Stimulated activated CD8-positive, alpha-beta memory T cell treated with anti-CD3 and anti-CD28 coated beads, Interleukin-15, amount 100 ng/mL, for 48 hours (primary cell): ENCODE measurements around the gene RANBP9.

Source experiments
- DNase-seq, 2 donors: peaks; one replicate each; pipeline ENCODE4 v3.0.0-alpha.2; 2020; ENCODE audit warnings: low read depth in 2 of 2

The RANBP9 gene

DNA sequence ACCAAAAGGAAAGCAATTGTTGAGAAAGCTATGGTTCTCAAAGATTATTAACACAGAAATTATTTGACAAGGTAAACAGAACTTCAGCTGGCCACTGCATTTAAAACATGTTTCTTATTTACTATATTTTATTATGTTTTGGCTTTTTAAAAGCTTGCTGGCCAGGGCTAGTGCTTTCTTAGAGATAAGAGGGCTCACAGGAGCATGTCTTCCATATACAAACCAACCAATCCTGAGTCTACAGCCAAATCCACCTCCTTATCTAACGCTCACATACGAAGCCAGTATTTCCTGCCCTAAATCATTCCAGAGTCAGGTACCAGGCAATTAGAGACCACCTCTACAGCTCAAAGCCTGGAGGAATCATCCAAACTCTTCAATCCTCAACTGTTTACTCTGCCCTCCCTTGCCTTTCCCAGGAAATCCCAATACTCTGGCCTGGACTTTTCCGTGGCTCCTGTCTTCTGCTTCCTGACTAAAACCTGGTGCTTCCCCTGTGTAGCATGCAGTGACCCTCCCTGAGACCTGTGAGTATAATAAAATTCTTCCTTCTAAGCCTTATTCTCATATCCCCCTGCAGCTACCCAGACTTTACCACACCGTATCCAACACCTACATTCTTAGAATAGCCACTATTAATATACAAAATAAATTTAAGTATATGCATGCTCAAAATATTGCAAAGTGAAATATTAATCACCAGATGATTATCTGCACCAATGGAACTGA lies 33.2 kb downstream of the RANBP9 start:
- DNase-seq: no peak

GRCh38 chr6:13677878-13678254 lies 33.8 kb downstream of the RANBP9 start:
- DNase-seq: no peak

DNA sequence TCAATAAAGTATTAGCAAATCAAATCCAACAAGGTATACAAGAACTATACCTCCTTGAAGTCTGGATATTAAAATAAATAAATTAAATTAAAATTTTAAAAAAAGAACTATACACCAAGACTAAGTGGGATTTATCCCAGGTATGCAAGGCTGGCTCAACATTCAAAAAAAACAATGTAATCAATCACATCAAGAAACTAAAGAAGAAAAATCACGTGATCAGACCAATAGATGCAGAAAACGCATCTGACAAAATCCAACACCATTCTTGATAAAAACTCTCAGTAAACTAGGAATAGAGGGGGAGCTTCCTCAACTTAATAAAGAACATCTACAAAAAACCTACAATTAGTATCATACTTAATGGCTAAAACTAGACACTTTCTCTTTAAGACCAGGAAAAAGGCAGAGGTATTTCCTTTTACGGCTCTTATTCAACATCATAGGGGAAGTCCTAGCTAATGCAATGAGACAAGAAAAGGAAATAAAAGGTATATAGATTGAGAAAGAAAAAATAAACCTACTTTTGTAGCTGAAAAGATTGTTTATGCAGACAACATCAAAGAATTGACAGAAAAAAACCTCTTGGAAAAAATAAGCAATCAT lies 35.0 kb downstream of the RANBP9 start:
- no peak for DNase-seq

GRCh38 chr6:13674533-13675190 lies 37.0 kb downstream of the RANBP9 start:
- DNase-seq: no peak

GRCh38 chr6:13673825-13674444 lies 37.7 kb downstream of the RANBP9 start:
- DNase-seq: no peak

GRCh38 chr6:13673368-13673767 lies 38.3 kb downstream of the RANBP9 start:
- DNase-seq: no peak

DNA sequence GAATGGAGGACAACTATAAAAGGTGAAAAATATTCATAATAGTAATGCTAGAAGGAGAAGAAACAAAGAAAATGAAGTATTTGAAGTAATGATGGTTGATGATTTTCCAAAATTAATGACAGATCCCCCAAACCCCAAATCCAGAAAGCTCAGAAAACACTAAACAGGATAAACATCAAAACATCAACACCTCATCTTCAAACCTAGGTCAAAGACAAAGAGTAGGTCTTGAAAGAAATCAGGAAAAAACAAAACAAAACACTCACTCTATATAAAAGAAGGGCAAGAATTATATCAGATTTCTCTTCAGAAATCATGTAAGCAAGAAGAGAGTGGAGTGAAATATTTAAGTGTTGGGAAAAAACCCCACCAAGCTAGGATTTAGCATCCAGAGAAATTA lies 38.7 kb downstream of the RANBP9 start:
- DNase-seq: no peak

DNA sequence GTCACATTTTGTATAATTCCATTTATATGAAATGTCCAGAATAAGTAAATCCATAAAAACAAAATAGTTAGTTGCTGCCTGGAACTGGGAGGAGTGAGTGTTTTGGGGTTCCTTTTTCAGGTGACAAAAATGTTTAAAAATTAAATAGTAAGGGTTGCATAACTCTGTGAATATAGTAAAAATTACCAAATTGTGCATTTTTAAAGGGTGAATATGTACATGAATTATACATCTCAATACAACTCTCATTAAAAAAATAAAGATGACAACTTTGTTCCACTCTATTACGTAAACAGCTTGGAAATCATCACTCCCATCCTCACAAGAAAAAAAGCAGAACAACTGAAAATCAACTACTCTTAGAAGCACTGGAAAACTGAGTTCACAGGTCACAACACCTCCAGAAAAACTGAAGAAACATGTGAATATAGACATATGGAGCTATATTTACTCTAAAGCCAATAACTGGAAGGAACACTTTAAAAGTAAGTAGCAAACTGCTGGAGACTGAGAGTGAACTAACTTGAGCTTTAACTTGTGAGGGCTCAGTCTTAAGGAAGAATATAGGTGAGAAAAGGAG lies 40.0 kb downstream of the RANBP9 start:
- no peak for DNase-seq

DNA sequence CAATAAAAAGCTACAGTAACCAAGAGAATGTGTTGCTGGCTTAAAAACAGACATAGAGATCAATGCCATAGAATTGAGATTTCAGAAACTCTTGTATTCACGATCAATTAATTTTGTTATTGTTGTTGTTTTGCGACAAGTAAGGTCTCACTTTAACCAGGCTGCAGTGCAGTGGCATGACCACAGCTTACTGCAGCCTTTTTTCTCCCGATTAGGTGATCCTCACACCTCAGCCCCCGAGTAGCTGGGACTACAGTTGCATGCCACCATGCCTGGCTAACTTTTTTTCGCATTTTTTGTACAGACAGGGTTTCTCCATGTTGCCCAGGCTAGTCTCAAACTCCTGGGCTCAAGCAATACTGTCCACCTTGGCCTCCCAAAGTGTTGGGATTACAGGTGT lies 42.2 kb downstream of the RANBP9 start:
- DNase-seq: no peak

DNA sequence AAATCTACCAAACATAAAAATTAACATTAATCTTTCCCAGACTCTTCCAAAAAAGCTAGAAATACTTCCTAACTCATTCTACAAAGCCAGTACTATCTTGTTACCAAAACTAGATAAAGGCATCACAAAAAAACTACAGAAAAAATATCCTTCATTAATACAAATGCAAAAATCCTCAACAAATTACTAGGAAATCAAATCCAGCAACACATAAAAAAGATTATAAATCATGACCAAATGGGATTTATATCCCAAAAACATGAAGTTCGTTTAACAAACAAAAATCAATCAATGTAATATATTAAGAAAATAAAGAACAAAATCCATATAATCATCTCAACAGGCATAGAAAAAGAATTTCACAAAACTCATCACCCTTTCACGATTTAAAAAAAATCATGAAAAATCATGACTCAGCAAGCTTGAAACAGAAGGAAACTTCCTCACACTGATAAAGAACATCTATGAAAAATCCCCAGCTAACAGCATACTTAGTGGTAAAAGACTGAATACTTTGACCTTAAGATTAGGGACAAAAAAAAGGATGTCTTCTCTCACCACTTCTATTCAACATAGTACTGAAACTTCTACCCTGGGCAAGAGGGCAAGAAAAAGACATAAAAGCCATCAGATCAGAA lies 43.2 kb downstream of the RANBP9 start:
- no peak for DNase-seq

- no peak for DNase-seq
Measured at GRCh38 chr6:13667655-13668054, 44.0 kb downstream of the RANBP9 start.

GRCh38 chr6:13666194-13667105 lies 45.2 kb downstream of the RANBP9 start:
- no peak for DNase-seq

DNA sequence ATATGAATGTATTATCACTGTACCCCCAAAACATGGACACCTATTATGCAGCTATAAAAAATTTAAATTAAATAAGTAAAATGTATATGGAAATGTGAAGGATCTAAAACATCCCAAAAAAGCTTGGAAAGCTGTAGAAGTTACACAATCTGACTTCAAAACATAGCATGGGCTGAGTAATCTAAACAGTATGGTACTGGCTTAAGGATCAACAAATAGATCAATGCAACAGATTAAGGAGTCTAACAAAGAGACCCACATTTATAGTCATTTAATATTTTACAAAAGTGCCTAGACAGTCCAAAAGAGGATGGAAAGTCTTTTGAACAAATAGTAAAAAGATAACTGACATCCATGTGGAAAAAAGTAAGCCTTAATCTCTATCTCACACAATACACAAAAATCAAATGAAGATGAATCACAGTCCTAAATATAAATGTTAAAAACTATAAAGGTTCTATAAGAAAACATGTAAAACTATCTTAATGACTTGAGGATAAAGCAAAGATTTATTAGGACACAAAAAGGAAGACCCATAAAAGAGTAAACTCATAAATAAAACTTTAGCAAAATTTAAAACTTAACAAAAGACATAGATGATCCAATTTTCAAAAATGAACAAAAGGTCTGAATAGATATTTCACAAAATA lies 46.8 kb downstream of the RANBP9 start:
- DNase-seq: no peak

- DNase-seq: no peak
Measured at GRCh38 chr6:13663986-13664385, 47.6 kb downstream of the RANBP9 start.

- DNase-seq: no peak
Measured at GRCh38 chr6:13662651-13663334, 48.8 kb downstream of the RANBP9 start.

DNA sequence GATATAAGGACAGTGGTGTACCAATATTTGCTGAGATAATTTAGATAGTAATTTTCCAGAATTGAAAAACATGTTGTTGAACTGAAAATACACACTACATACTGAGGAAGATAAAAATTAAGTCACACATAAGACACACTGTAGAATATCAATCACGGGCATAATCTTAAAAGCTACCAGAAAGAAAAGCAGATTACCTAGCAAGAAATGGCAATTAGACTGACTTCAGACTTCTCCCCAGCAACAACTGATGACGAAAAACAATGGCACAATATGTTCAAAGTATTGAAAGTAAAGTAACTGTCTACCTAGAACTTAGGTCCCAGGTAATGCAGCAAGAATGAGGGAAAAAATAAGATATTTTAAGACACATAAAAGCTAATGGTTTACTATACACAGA lies 50.0 kb downstream of the RANBP9 start:
- no peak for DNase-seq

DNA sequence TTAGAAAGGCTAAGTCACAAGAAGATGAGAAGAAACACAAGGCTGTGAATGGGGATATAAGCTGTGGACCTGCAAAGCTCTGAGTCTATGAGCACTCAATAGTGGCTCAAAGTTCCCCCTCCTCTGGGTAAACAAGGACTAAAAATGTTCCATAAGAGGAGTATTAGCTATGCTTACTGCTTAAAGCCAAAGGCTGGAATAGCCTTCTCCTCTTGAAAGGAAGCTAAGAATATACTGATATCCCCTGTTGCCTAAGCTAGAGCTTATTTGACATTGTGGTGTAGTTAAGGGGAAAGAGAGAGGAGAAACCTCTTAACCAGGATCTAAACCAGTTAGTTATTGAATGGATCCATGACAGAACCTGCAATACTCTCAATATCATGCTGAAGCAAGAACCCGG lies 50.7 kb downstream of the RANBP9 start:
- no peak for DNase-seq

DNA sequence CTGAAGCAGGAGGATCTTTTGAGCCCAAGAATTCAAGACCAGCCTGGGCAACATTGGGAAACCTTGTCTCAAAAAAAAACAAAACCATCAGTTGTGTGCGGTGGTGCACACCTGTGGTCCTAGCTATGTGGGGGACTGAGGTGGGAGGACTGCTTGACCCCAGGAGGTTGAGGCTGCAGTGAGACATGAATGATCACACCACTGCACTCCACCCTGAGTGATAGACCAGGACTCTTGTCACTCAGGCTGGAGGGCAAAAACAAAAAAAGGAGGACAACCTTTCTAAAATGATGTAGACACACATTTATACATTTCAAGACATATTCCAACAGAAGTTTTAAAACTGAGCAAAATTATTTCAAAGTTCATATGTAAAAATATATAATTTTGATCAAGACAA lies 51.4 kb downstream of the RANBP9 start:
- DNase-seq: no peak

DNA sequence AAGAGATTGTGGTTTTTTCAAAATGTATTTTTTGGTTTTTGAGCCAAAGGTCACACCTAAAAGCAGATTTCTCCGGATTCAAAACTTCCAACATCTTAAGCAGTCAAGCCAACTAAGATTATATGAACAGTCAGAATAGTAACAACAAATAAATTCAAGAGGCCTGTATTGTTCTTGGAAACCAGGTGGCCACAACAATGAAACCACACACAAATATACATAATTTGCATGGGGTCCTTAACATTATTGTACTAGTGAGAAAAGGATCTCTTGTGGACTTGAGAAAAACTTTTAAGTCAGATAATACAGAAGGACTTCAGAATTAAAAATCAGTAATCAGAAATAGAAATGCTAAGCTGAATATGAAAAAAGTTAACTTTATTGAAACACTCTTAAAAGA lies 55.9 kb downstream of the RANBP9 start:
- DNase-seq: no peak

DNA sequence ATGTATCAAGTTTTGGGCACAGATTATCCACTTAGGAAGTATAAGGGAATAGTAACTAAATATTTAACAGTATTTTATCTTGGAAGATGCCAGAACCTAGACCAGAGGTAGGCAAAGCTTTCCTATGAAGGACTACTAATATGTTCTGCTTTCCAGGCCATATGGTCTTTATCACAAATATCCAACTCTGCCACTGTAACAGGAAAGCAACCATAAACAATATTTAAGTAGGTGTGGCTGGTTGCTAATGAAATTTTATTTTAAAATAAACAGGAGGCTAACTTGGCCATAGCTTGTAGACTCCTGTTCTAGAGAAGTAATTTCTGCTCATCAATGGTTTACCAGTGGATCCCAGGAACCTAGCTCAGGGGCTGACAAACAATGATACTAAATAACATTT lies 57.1 kb downstream of the RANBP9 start:
- no peak for DNase-seq
